Measurements from ENCODE around the gene GATC.

GATC gene

DNA sequence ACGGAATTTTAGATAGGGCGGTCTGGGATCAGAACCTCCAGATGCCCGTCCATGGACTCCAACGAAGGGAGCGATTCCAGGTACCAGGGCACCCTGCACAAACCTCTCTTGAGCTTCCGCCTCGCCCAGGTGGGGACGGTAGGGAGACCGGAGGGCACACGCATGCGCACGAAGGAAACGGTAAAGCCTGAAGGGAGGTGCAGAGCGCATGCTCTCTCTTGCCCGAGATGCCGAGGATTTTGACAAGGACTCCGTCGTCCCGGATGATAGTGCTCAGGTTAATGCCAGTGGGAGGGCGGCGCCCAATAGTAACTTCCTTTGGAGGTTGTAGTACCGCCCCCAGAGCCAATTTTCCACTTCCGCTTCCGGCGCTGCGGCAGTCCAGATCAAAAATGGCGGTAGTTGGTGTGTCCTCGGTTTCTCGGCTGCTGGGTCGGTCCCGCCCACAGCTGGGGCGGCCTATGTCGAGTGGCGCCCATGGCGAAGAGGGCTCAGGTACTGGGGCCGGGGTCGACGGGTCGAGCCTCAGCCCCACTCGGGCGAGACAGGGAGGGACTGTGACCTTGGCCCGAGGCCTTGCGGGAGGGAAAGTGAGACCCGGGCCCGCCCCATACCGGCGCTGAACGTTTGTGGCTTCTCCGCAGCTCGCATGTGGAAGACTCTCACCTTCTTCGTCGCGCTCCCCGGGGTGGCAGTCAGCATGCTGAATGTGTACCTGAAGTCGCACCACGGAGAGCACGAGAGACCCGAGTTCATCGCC is 8.3 kb upstream of the GATC start, which contains the start of gene COX6A1:
Gene COX6A1 (plus strand): TSS at position 379 of the 760 bp plus-strand sequence. CDS start 14 bp downstream, at position 393.
- ATAC-seq (ENCODE audit: insufficient read depth, low read depth) (peak; percentile 98), DNase-seq (peak; percentile 99)
- peaks cover 25% of the 10 kb centered on the region for H3K4me1 ChIP-seq (ENCODE audit: insufficient read depth, low read length)
- H3K4me2 ChIP-seq (ENCODE audit: insufficient read depth, low read length): peak within 1 kb of the TSS; percentile 96
- H3K27ac ChIP-seq (ENCODE audit: low read length): peak within 1 kb of the TSS; percentile 68
- H3K27me3 ChIP-seq (ENCODE audit: insufficient read depth, low read length, poor library complexity): no peaks in the 10 kb centered on the region
- peak within 1 kb of the TSS; percentile 78 for H2AFZ ChIP-seq (ENCODE audit: low read depth, low read length)
- TF ChIP-seq, protein P1, sequence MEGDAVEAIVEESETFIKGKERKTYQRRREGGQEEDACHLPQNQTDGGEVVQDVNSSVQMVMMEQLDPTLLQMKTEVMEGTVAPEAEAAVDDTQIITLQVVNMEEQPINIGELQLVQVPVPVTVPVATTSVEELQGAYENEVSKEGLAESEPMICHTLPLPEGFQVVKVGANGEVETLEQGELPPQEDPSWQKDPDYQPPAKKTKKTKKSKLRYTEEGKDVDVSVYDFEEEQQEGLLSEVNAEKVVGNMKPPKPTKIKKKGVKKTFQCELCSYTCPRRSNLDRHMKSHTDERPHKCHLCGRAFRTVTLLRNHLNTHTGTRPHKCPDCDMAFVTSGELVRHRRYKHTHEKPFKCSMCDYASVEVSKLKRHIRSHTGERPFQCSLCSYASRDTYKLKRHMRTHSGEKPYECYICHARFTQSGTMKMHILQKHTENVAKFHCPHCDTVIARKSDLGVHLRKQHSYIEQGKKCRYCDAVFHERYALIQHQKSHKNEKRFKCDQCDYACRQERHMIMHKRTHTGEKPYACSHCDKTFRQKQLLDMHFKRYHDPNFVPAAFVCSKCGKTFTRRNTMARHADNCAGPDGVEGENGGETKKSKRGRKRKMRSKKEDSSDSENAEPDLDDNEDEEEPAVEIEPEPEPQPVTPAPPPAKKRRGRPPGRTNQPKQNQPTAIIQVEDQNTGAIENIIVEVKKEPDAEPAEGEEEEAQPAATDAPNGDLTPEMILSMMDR (IDR thresholded peaks at IDR 0.05; ENCODE audit: borderline replicate concordance, extremely low read depth, low read length, poor library complexity, severe bottlenecking): peak; percentile 15
- TF ChIP-seq EZH2 (IDR thresholded peaks at IDR 0.05; ENCODE audit: borderline replicate concordance, low read depth, low read length, severe bottlenecking): no peak
- peak within 1 kb of the TSS; percentile 44 to 76 for H3K4me3 ChIP-seq (ENCODE audit: low read depth in 1 of 2, low read length in 2 of 2)
- peak within 1 kb of the TSS; percentile 56 for H3K9ac ChIP-seq (ENCODE audit: low read depth, low read length)
- H3K36me3 ChIP-seq (ENCODE audit: insufficient read depth, low read length): peaks cover 34% of the 10 kb centered on the region
- H4K20me1 ChIP-seq (ENCODE audit: insufficient read depth, low read length): peaks cover 17% of the 10 kb centered on the region
- peaks cover 42% of the 10 kb centered on the region for H3K79me2 ChIP-seq (ENCODE audit: insufficient read depth, low read length)
- H3K9me3 ChIP-seq (ENCODE audit: insufficient read depth, low read length, severe bottlenecking): no peaks in the 10 kb centered on the region

DNA sequence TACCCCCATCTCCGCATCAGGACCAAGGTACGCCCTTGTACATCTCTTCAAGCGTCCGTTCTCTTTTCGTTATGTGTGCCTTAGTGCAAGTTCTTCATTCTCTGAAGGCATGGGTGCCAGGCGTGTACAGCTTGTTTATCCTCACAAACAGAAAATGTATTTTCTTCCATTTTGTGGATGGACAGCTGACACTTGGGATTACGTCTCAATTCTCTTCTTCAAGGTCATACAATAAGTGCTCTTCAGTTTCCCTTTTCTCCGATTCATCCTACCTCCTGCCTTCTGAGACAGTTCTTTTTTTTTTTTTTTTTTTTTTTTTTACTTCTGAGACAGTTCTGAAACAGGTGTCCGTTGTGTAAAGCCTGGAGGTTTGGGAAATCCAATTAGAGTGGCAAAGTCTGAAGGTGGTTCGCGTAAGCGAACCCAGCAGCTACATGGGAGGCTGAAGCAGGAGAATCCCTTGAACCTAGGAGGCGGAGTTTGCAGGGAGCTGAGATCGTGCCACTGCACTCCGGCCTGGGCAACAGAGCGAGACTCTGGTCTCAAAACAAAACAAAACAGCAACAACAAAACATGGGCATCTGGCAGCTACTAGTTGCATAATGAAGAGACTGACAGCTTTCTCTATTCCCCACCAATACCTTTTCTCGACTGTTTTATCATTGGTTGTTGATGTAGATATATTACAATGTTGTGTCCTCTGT is 7.6 kb upstream of the GATC start:
- H3K27ac ChIP-seq (ENCODE audit: low read length): peak overlapping the region; percentile 68
- H3K79me2 ChIP-seq (ENCODE audit: insufficient read depth, low read length): peaks cover 49% of the 10 kb centered on the region
- H2AFZ ChIP-seq (ENCODE audit: low read depth, low read length): peak overlapping the region; percentile 78; the same call in 1 of the 2 replicates
- DNase-seq (no peak), ATAC-seq (ENCODE audit: insufficient read depth, low read depth) (peak; percentile 1; the same call in 1 of the 3 replicates)
- peak overlapping the region; percentile 44 to 76; a peak in 3 of 4 replicates for H3K4me3 ChIP-seq (ENCODE audit: low read depth in 1 of 2, low read length in 2 of 2)
- peaks cover 41% of the 10 kb centered on the region for H3K36me3 ChIP-seq (ENCODE audit: insufficient read depth, low read length)
- no peaks in the 10 kb centered on the region for H3K9me3 ChIP-seq (ENCODE audit: insufficient read depth, low read length, severe bottlenecking)
- no peak for TF ChIP-seq EZH2 (IDR thresholded peaks at IDR 0.05; ENCODE audit: borderline replicate concordance, low read depth, low read length, severe bottlenecking)
- TF ChIP-seq, protein P1 (IDR thresholded peaks at IDR 0.05; ENCODE audit: borderline replicate concordance, extremely low read depth, low read length, poor library complexity, severe bottlenecking): no peak
- H3K4me1 ChIP-seq (ENCODE audit: insufficient read depth, low read length): peaks cover 25% of the 10 kb centered on the region
- H4K20me1 ChIP-seq (ENCODE audit: insufficient read depth, low read length): peaks cover 17% of the 10 kb centered on the region
- H3K9ac ChIP-seq (ENCODE audit: low read depth, low read length): peak overlapping the region; percentile 56
- H3K27me3 ChIP-seq (ENCODE audit: insufficient read depth, low read length, poor library complexity): no peaks in the 10 kb centered on the region
- peak overlapping the region; percentile 96 for H3K4me2 ChIP-seq (ENCODE audit: insufficient read depth, low read length)

DNA sequence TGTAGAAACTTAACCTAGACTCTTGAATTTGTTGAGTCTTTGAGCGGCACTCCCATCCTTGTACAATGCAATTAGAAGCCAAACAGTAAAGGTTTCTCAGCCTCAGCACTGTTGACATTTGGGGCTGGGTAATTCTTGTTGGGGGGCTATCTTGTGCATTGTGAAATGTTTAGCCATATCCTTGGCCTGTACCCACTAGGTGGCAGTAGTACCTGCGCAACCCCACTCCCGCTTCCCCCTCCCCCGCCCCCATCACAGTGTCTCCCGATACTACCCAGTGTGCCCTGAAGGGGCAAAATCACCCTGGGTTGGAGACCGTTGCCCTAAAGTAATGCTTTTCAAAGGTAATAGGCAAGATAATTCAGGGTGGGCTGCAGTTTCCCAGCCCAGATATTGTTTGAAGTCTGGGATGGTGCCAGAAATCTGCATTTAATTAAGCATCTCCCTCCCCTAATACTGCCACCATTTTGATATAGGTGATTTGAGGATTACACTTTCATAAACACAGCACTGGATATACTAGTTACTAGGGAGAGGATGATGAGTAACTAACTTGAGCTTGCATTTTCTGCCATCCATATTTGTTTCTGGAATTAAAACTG is 6.5 kb upstream of the GATC start:
- Histone ChIP-seq H3K4me3 (ENCODE audit: low read depth in 1 of 2, low read length in 2 of 2) (no peak overlapping the region), H4K20me1 (ENCODE audit: insufficient read depth, low read length) (peaks cover 17% of the 10 kb centered on the region), H3K9ac (ENCODE audit: low read depth, low read length) (no peak overlapping the region), H2AFZ (ENCODE audit: low read depth, low read length) (no peak overlapping the region), H3K36me3 (ENCODE audit: insufficient read depth, low read length) (peaks cover 52% of the 10 kb centered on the region), H3K9me3 (ENCODE audit: insufficient read depth, low read length, severe bottlenecking) (no peaks in the 10 kb centered on the region), H3K79me2 (ENCODE audit: insufficient read depth, low read length) (peaks cover 60% of the 10 kb centered on the region), H3K27me3 (ENCODE audit: insufficient read depth, low read length, poor library complexity) (no peaks in the 10 kb centered on the region), H3K27ac (ENCODE audit: low read length) (no peak overlapping the region), H3K4me1 (ENCODE audit: insufficient read depth, low read length) (peaks cover 35% of the 10 kb centered on the region), H3K4me2 (ENCODE audit: insufficient read depth, low read length) (peak overlapping the region; percentile 96)
- no peak for TF ChIP-seq EZH2 (IDR thresholded peaks at IDR 0.05; ENCODE audit: borderline replicate concordance, low read depth, low read length, severe bottlenecking)
- TF ChIP-seq, protein P1 (IDR thresholded peaks at IDR 0.05; ENCODE audit: borderline replicate concordance, extremely low read depth, low read length, poor library complexity, severe bottlenecking): peak; percentile 66
- ATAC-seq (ENCODE audit: insufficient read depth, low read depth) (peak; percentile 41), DNase-seq (peak; percentile 77)

All from DND-41 (cell line).